ENCODE results near the gene CEL.
"Not testable (repeated sequence)": the region's sequence is repeated elsewhere in the genome, so short reads cannot be mapped to it uniquely, and the experiment has no call there.

The CEL gene

GRCh38 chr9:133058550-133059320 lies 3.0 kb upstream of the CEL start:
- no peak for DNase-seq (ENCODE audit: insufficient read length)
- no peak for FAIRE-seq
- TF ChIP-seq POLR2AphosphoS5 (IDR thresholded peaks at IDR 0.05; ENCODE audit: low read depth, low read length) (peak; percentile 20; the same call in 1 of the 2 replicates), POLR2A (IDR thresholded peaks at IDR 0.05; ENCODE audit: low read depth, low read length) (no peak; the same call in 1 of the 2 replicates), TAF1 (IDR thresholded peaks at IDR 0.05; ENCODE audit: borderline replicate concordance, low read depth, low read length) (no peak)

- no peak for DNase-seq (ENCODE audit: insufficient read length)
- no peak for FAIRE-seq
- TF ChIP-seq POLR2AphosphoS5 (IDR thresholded peaks at IDR 0.05; ENCODE audit: low read depth, low read length) (no peak), TAF1 (IDR thresholded peaks at IDR 0.05; ENCODE audit: borderline replicate concordance, low read depth, low read length) (no peak)
These were observed 2.2 kb upstream of the CEL start for GRCh38 chr9:133059623-133060022.

- TF ChIP-seq POLR2A (IDR thresholded peaks at IDR 0.05; ENCODE audit: low read depth, low read length) (no peak), TAF1 (IDR thresholded peaks at IDR 0.05; ENCODE audit: borderline replicate concordance, low read depth, low read length) (no peak), POLR2AphosphoS5 (IDR thresholded peaks at IDR 0.05; ENCODE audit: low read depth, low read length) (no peak)
- DNase-seq (ENCODE audit: insufficient read length) (no peak), FAIRE-seq (no peak)
These were observed 1.4 kb upstream of the CEL start for GRCh38 chr9:133060417-133060841.

- FAIRE-seq; DNase-seq (ENCODE audit: insufficient read length): not testable (repeated sequence)
These were observed 590 bp upstream of the CEL start for GRCh38 chr9:133061019-133061763.

- not testable (repeated sequence) for DNase-seq (ENCODE audit: insufficient read length); FAIRE-seq
These were observed 788 bp downstream of the CEL start for GRCh38 chr9:133062569-133062968.

- FAIRE-seq (no peak), DNase-seq (ENCODE audit: insufficient read length) (no peak)
- TF ChIP-seq POLR2AphosphoS5 (IDR thresholded peaks at IDR 0.05; ENCODE audit: low read depth, low read length): no peak
- no peak for TF ChIP-seq POLR2A (IDR thresholded peaks at IDR 0.05; ENCODE audit: low read depth, low read length)
- no peak for TF ChIP-seq TAF1 (IDR thresholded peaks at IDR 0.05; ENCODE audit: borderline replicate concordance, low read depth, low read length)
These were observed 1.3 kb downstream of the CEL start for GRCh38 chr9:133063159-133063499.

GRCh38 chr9:133063500-133064231 lies 1.9 kb downstream of the CEL start:
- DNase-seq (ENCODE audit: insufficient read length): no peak
- no peak for TF ChIP-seq POLR2AphosphoS5 (IDR thresholded peaks at IDR 0.05; ENCODE audit: low read depth, low read length)
- no peak for TF ChIP-seq POLR2A (IDR thresholded peaks at IDR 0.05; ENCODE audit: low read depth, low read length)
- FAIRE-seq: no peak

GRCh38 chr9:133064241-133065069 lies 2.7 kb downstream of the CEL start:
- no peak for DNase-seq (ENCODE audit: insufficient read length)
- TF ChIP-seq POLR2AphosphoS5 (IDR thresholded peaks at IDR 0.05; ENCODE audit: low read depth, low read length): no peak
- TF ChIP-seq POLR2A (IDR thresholded peaks at IDR 0.05; ENCODE audit: low read depth, low read length): no peak
- no peak for TF ChIP-seq TAF1 (IDR thresholded peaks at IDR 0.05; ENCODE audit: borderline replicate concordance, low read depth, low read length)
- no peak for FAIRE-seq

- TF ChIP-seq TAF1 (IDR thresholded peaks at IDR 0.05; ENCODE audit: borderline replicate concordance, low read depth, low read length) (no peak), POLR2A (IDR thresholded peaks at IDR 0.05; ENCODE audit: low read depth, low read length) (no peak), POLR2AphosphoS5 (IDR thresholded peaks at IDR 0.05; ENCODE audit: low read depth, low read length) (no peak)
- DNase-seq (ENCODE audit: insufficient read length) (no peak), FAIRE-seq (no peak)
These were observed 3.2 kb downstream of the CEL start for GRCh38 chr9:133065070-133065388.

GRCh38 chr9:133066181-133066983 lies 4.6 kb downstream of the CEL start:
- DNase-seq (ENCODE audit: insufficient read length) (no peak), FAIRE-seq (no peak)

GRCh38 chr9:133067006-133067405 lies 5.2 kb downstream of the CEL start:
- DNase-seq (ENCODE audit: insufficient read length) (no peak), FAIRE-seq (no peak)
- no peak for TF ChIP-seq TAF1 (IDR thresholded peaks at IDR 0.05; ENCODE audit: borderline replicate concordance, low read depth, low read length)
- no peak for TF ChIP-seq POLR2A (IDR thresholded peaks at IDR 0.05; ENCODE audit: low read depth, low read length)
- TF ChIP-seq POLR2AphosphoS5 (IDR thresholded peaks at IDR 0.05; ENCODE audit: low read depth, low read length): no peak

More at GRCh38 chr9:133066181-133066983, 4.6 kb downstream of the CEL start:
- TF ChIP-seq POLR2A (IDR thresholded peaks at IDR 0.05; ENCODE audit: low read depth, low read length): no peak
- TF ChIP-seq TAF1 (IDR thresholded peaks at IDR 0.05; ENCODE audit: borderline replicate concordance, low read depth, low read length): no peak
- no peak for TF ChIP-seq POLR2AphosphoS5 (IDR thresholded peaks at IDR 0.05; ENCODE audit: low read depth, low read length)

Data from GM12892 (cell line).